GM19351 (cell line): Measurements from ENCODE around the gene MED16.
"Not testable (repeated sequence)": the region's sequence is repeated elsewhere in the genome, so short reads cannot be mapped to it uniquely, and the experiment has no call there.

ENCODE experiments used
- ATAC-seq: cut with Tn5 transposase; IDR thresholded peaks from one replicate; pipeline ENCODE4 v1.9.1; 2021; ENCODE audit warnings: mild to moderate bottlenecking, moderate library complexity; ENCODE audit not compliant: unreplicated experiment

The MED16 gene

DNA sequence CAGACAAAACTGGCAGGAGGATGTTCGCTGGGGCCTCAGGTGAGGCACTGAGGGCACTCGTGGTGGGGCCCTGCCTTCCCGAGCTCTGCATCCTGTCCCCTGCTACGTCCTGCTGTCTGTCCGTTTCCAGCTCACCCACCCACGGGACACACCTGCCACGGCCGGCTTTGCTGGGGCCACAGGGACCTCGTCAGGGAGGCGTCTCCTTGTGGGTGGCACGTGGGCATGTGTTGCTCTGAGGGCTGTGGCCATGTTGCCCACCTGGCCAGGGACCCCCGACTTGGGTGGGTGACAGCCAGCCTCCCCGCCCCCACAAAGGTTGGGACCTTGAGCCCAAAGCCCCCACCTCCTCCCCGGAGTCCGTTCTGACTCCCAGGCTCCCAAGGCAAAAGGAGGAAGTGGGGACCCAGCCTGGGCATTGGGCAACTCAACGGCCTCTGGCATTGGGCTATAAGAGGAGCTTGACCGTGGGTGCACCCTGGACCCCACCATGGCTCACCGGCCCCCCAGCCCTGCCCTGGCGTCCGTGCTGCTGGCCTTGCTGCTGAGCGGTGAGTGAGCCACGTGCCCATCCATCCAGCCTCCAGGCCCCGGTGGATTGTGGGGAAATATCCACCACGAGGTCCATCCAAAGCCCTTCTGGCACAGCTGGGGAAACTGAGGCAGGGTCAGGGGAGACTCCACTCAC, 52.3 kb downstream of the MED16 start, which contains the start of gene PRTN3:
Gene PRTN3 (plus strand): TSS at position 481 of the 688 bp plus-strand sequence. CDS start 10 bp downstream, at position 491.
- ATAC-seq: no peak

DNA sequence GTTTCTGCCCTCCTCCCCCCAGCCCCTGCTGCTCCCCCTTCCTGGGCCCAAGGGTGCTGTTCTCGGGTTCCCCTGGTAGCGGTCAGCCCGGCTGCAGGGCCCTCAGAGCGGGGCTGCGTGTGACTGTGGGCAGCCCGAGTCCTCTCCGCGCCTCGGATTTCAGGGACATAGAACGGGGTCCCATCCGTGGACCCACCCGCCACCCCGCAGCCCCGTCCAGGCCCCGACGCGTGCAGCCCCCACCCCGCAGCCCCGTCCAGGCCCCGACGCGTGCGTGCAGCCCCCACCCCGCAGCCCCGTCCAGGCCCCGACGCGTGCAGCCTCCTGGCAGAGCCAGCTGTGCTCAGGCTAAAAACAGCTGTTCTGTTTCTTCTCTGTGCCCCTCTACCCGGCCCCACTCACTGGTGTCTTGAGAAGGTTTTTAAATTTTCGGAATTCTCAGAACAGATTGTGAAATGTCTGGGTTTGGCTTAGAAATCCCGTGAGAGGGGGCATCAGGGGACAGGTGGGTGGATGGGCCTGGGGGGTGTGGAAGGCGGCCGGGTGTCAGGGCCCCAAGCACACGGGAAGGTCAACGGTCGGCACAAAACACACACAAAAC, 57.7 kb downstream of the MED16 start:
- no peak for ATAC-seq

- ATAC-seq: no peak
Observed at GRCh38 chr19:834216-834615, 58.8 kb downstream of the MED16 start.

GRCh38 chr19:831407-832369, 61.3 kb downstream of the MED16 start:
- no peak for ATAC-seq

- ATAC-seq: no peak
Observed at GRCh38 chr19:829129-829758, 63.7 kb downstream of the MED16 start.

DNA sequence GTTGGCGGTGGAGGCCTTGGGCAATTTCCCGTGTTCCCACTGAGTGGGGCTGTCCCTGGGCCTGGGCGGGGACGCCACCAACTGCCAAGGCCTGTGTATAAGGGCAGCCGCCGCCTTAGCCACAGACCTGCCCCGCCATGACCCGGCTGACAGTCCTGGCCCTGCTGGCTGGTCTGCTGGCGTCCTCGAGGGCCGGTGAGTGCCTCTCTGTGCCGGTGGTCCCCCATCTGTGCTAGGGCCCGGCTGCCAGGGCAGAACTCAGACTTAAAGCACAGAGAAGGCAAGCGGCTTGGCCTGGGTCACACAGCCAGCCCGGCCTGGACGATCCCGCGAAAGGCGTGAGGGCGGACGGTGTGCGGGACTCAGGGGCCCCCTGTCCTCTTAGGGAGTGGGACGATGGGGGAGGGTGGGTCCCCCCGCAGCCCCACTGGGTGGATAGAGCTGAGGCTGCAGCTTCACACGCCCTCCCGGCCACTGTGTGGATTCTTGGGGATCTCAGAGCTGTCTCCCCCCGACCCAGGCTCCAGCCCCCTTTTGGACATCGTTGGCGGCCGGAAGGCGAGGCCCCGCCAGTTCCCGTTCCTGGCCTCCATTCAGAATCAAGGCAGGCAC, 65.2 kb downstream of the MED16 start, which contains the start of gene AZU1:
Gene AZU1 (plus strand): TSS at position 128 of the 612 bp plus-strand sequence. CDS start 10 bp downstream, at position 138.
- ATAC-seq: no peak

DNA sequence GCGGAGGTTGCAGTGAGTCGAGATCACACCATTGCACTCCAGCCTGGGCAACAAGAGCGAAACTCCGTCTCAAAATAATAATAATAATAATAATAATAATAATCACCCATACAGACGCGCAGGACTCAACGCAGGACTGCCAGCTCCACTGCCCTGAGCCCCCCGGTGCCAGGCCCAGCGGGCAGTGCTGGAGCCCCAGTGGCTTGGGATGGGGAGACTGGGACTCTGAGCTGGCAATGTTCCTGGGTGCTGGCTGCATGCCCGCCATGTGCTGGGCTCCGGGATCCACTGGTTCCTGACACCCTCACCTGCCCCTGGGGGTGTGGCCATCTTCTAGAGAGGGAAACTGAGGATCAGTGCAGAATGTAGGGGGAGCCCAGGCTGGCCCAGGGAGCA, 65.7 kb downstream of the MED16 start:
- no peak for ATAC-seq

DNA sequence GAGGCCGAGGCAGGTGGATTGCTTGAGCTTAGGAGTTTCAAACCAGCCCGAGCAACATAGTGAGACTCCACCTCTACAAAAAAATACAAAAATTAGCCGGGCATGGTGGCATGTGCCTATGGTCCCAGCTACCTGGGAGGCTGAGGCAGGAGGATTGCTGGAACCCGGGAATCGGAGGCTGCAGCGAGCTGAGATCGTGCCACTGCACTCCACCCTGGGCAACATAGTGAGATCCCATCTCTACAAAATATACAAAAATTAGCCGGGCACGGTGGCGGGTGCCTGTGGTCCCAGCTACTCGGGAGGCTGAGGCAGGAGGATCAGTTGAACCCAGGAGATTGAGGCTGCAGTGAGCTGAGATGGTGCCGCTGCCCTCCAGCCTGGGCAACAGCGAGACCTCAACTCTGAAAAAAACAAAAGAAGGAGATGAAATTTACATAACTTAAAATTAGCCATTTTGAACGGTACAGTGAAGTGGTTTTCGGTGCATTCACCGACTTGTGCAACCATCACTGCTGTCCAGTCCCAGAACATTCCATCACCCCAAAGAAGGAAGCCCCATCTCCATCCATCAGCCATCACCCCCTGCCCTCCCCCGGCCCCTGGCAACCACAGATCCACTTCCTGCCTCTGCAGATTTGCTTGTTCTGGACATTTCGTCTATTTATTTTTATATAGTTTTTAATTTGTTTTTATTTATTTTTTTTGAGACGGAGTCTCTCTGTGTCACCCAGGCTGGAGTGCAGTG, 66.9 kb downstream of the MED16 start:
- no peak for ATAC-seq

DNA sequence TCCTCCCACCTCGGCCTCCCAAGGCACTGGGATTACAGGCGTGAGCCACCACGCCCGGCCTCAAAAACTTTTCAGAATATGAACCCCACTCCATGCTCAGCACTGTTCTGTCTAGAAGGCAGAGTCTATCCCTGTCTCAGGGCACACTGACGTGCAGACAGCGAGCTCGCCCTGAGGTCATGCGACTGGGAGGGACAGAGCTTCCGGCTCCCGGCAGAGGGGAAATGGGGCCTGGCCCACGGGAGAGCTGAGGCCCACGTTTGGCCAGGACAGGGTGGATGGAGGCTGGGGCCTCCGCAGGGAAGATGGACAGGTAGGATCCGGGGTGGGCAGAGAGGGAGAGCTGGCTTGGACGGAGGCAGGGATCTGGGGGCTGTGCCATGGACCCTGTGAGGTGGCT, 68.1 kb downstream of the MED16 start:
- ATAC-seq: no peak

- ATAC-seq: no peak
Observed at GRCh38 chr19:823565-824121, 69.3 kb downstream of the MED16 start.

- no peak for ATAC-seq
Observed at GRCh38 chr19:821825-822503, 71.0 kb downstream of the MED16 start, which contains the start of gene PLPPR3. PLPPR3 (minus strand) TSS chr19:821955; CDS start chr19:821559, 396 bp downstream.

DNA sequence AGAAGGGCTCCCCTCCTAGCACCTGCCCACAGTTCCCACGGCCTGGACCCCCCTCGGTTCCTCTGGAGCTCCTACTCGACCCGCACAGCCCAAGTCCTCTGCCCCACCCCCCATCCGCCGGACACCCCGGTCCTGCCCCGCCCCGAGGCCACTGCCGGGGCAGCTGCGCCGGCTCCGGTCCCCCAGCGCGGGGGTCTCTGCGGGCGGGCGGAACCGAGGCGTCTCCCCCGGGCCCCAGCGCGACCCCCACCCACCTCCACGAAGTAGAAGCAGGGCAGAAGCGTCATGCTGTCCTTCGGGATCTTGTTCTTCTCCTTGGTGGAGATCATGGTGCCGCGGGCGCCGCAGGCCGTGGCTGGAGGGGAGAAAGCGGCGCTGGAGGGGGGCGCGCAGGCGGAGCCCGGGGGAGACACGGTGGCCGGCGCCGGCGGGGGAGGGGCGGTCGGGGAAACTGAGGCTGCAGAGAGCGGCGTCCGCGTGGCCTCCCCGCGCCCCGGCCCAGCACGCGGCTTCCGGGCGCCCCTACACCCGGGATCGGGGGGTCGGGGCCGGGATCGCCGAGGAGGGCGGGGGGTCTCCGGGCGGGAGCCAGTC, 71.7 kb downstream of the MED16 start:
- ATAC-seq: no peak

GRCh38 chr19:820212-820611, 72.8 kb downstream of the MED16 start:
- ATAC-seq: not testable (repeated sequence)
